ENCODE results near the gene SDK1. TPM values are rescaled to one million over a fixed set of nuclear protein-coding genes. Genes with fewer than 3 reads are reported as not detected.
"Not testable (repeated sequence)": the region's sequence is repeated elsewhere in the genome, so short reads cannot be mapped to it uniquely, and the experiment has no call there.

Gene SDK1
- total RNA-seq, 2 experiments from 2014 or later, result 0.03 to 0.05 TPM

GRCh38 chr7:4314316-4314715, 1013.3 kb downstream of the SDK1 start:
- CTCF ChIA-PET; H3K27ac Mint-ChIP-seq; POLR2A ChIA-PET; ATAC-seq; H3K9me3 Mint-ChIP-seq (ENCODE audit: insufficient read depth); H3K27me3 Mint-ChIP-seq (ENCODE audit: low read depth); H3K36me3 Mint-ChIP-seq (ENCODE audit: low read depth); H3K4me3 Mint-ChIP-seq; DNase-seq; H3K4me1 Mint-ChIP-seq (ENCODE audit: low read depth): not testable (repeated sequence)

Measured in activated CD8-positive, alpha-beta T cell treated with anti-CD3 and anti-CD28 coated beads, Interleukin-2, amount 10 ng/mL, durations not matched to agents 7 days and 5 days (primary cell).